ENCODE data around the gene RALGPS2. TPM values are rescaled to one million over a fixed set of nuclear protein-coding genes. Genes with fewer than 3 reads are reported as not detected.

Gene RALGPS2
- polyA plus RNA-seq, 1 experiment = 67.2 TPM

DNA sequence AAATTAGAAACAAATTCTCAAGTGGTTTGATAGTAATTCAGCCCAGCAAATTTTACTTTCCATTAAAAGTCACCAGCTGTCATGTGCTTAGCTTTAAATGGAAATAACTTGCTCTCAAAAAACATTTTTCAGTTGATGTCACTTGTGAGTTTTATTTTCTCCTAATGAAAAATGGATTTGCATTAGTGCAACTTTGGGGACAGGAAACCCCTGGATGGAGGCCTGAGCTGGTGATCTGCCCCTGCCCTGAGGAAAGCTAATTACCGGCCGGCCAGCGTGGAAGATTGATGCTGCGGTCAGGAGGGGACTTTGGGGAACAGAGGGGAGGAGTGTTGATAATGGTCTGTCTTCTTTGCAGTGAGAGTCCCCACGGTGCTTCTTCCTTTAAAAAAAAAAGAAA lies 212.7 kb downstream of the RALGPS2 start:
- DNase-seq (ENCODE audit: low read depth, low spot score) = no peak
- Histone ChIP-seq H3K27ac (ENCODE audit: low read depth, low read length) (no peak overlapping the region), H3K27me3 (ENCODE audit: control insufficient read depth, insufficient read depth, low read length) (no peaks in the 10 kb centered on the region), H3K4me3 (ENCODE audit: low read depth, low read length) (no peak overlapping the region), H3K9me3 (ENCODE audit: control insufficient read depth, insufficient read depth, low read length) (no peaks in the 10 kb centered on the region)
- POLR2A ChIA-PET = no interaction called here
- CTCF ChIA-PET = interaction anchor here (0.6 to 4.2 kb wide), 2 partner anchors 65 to 142 kb away, joined by 4 to 14 read pairs; no protein-coding TSS in a partner anchor
- TF ChIP-seq, protein P1, sequence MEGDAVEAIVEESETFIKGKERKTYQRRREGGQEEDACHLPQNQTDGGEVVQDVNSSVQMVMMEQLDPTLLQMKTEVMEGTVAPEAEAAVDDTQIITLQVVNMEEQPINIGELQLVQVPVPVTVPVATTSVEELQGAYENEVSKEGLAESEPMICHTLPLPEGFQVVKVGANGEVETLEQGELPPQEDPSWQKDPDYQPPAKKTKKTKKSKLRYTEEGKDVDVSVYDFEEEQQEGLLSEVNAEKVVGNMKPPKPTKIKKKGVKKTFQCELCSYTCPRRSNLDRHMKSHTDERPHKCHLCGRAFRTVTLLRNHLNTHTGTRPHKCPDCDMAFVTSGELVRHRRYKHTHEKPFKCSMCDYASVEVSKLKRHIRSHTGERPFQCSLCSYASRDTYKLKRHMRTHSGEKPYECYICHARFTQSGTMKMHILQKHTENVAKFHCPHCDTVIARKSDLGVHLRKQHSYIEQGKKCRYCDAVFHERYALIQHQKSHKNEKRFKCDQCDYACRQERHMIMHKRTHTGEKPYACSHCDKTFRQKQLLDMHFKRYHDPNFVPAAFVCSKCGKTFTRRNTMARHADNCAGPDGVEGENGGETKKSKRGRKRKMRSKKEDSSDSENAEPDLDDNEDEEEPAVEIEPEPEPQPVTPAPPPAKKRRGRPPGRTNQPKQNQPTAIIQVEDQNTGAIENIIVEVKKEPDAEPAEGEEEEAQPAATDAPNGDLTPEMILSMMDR (IDR thresholded peaks at IDR 0.05; ENCODE audit: low read depth, low read length) = no peak

DNA sequence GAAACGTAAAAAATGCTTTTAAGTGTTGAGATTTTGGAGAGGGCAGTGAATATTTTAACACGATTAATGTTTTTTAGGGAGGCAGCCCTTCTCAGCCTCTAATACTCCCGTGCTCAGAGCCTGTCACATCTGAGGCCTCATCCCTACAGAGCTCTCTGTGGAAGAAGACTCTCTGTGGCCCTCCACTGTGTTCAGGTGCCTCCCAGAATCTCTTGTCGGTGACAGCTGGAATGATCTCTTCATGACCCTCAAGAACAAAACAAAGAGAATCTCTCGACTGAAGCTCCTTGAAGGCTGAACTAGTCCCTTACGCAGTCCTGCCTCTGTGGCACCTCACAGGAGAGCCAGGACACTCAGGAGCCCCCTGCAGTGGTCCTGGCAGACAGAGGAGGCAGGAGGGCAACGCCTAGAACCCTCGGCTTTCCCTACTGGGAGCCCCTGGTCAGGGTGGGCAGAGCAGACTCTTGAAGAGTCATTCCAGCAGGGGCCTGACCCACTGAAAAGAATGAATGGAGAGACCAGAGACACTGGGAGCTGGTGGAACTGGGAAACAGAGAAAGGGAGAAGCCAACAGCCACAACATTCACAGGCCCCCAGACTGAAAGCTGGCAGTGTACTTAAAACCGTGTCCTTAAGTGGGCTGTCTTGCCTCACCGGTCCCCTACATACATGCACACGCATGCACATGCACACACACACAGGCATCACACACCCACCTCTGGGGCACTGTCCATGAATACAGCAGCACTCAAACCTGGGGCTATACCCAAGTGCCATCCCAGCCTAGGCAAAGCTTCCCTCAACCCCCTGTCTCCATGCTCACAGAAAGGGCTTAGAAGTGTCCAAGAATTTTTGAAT lies 213.3 kb downstream of the RALGPS2 start:
- POLR2A ChIA-PET = interaction anchor here (0.6 kb wide), 1 partner anchor 22 kb away, joined by 3 read pairs; no protein-coding TSS in a partner anchor
- TF ChIP-seq, protein P1 (IDR thresholded peaks at IDR 0.05; ENCODE audit: low read depth, low read length) = no peak

DNA sequence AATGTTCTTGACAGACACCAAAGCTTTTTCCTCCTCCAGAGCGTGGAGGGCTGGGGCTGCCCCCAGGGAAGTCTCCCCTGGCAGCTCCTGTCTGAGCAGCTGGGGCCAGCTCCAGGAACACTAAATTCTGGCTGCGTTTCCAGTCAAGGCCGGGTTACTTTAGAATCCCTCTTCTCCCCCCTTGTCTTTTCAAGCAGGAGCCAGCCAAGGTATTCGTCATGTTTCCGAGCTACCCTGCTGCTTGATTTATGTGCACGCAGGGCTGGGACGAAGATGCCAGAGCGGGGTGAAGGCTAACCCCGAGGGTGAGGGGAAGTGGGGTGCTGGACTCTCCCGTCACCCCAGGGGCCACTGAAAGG lies 213.9 kb downstream of the RALGPS2 start:
- H3K4me3 ChIP-seq (ENCODE audit: low read depth, low read length) = no peak overlapping the region
- H3K9me3 ChIP-seq (ENCODE audit: control insufficient read depth, insufficient read depth, low read length) = no peaks in the 10 kb centered on the region
- H3K27me3 ChIP-seq (ENCODE audit: control insufficient read depth, insufficient read depth, low read length) = no peaks in the 10 kb centered on the region
- peak; percentile 21 for DNase-seq (ENCODE audit: low read depth, low spot score)
- CTCF ChIA-PET = interaction anchor here (1.5 to 4.2 kb wide), 2 partner anchors 64 to 396 kb away, joined by 6 to 14 read pairs; no protein-coding TSS in a partner anchor
- POLR2A ChIA-PET = interaction anchor here (0.6 kb wide), 1 partner anchor 22 kb away, joined by 3 read pairs; no protein-coding TSS in a partner anchor
- H3K27ac ChIP-seq (ENCODE audit: low read depth, low read length) = peak overlapping the region; percentile 11
- TF ChIP-seq, protein P1 (IDR thresholded peaks at IDR 0.05; ENCODE audit: low read depth, low read length) = no peak

More for the DNA sequence above, 213.3 kb downstream of the RALGPS2 start:
- Histone ChIP-seq H3K27ac (ENCODE audit: low read depth, low read length) (no peak overlapping the region), H3K9me3 (ENCODE audit: control insufficient read depth, insufficient read depth, low read length) (no peaks in the 10 kb centered on the region), H3K27me3 (ENCODE audit: control insufficient read depth, insufficient read depth, low read length) (no peaks in the 10 kb centered on the region), H3K4me3 (ENCODE audit: low read depth, low read length) (no peak overlapping the region)
- CTCF ChIA-PET = interaction anchor here (0.6 to 4.2 kb wide), 3 partner anchors 65 to 395 kb away, joined by 4 to 14 read pairs (median 6); no protein-coding TSS in a partner anchor
- no peak for DNase-seq (ENCODE audit: low read depth, low spot score)

DNA sequence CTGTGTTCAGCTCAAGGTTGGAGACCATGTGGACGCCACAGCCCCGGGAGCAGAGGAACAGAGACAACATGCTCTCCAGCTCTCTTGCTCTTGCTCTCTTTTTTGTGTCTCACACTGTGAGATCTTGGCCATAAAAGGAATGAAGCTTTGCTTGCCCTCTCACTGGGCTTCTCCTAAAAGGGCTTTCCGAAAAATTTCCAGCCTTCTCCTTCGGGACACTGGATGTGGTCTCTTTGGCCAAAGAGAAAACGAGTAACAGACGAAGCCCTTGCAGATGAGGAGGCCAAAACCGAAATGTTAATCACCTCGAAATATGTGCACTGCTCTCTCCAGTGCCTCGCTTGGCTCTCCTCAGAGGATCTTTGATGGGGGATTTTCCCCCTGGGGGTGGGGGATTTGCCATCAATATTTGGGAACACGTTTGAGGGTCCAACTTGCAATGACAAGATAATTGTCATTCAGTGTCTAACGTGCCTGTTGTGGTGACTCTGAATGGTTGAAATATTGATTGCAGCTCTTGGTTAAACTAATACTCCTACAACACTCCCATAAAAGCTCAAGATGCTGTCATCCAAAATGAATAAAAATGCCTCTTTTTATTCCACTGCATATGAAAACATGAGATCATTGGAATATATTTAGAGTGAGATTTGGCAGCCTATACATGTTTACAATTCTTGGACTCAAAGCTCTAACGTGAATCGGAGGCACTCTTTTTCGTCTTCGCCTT lies 214.5 kb downstream of the RALGPS2 start:
- no peaks in the 10 kb centered on the region for H3K27me3 ChIP-seq (ENCODE audit: control insufficient read depth, insufficient read depth, low read length)
- no peak overlapping the region for H3K4me3 ChIP-seq (ENCODE audit: low read depth, low read length)
- ChIA-PET POLR2A (interaction anchor here (0.6 kb wide), 1 partner anchor 18 kb away, joined by 7 read pairs; no protein-coding TSS in a partner anchor), CTCF (interaction anchor here (1.5 to 4.2 kb wide), 2 partner anchors 63 to 396 kb away, joined by 6 to 14 read pairs; no protein-coding TSS in a partner anchor)
- TF ChIP-seq, protein P1 (IDR thresholded peaks at IDR 0.05; ENCODE audit: low read depth, low read length) = no peak
- DNase-seq (ENCODE audit: low read depth, low spot score) = no peak
- H3K9me3 ChIP-seq (ENCODE audit: control insufficient read depth, insufficient read depth, low read length) = no peaks in the 10 kb centered on the region
- H3K27ac ChIP-seq (ENCODE audit: low read depth, low read length) = peak overlapping the region; percentile 47

Measured in AG04450 (cell line).